ENCODE results near the gene FRS3.
"Not testable (repeated sequence)": the region's sequence is repeated elsewhere in the genome, so short reads cannot be mapped to it uniquely, and the experiment has no call there.

FRS3 gene, protein sequence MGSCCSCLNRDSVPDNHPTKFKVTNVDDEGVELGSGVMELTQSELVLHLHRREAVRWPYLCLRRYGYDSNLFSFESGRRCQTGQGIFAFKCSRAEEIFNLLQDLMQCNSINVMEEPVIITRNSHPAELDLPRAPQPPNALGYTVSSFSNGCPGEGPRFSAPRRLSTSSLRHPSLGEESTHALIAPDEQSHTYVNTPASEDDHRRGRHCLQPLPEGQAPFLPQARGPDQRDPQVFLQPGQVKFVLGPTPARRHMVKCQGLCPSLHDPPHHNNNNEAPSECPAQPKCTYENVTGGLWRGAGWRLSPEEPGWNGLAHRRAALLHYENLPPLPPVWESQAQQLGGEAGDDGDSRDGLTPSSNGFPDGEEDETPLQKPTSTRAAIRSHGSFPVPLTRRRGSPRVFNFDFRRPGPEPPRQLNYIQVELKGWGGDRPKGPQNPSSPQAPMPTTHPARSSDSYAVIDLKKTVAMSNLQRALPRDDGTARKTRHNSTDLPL

DNA sequence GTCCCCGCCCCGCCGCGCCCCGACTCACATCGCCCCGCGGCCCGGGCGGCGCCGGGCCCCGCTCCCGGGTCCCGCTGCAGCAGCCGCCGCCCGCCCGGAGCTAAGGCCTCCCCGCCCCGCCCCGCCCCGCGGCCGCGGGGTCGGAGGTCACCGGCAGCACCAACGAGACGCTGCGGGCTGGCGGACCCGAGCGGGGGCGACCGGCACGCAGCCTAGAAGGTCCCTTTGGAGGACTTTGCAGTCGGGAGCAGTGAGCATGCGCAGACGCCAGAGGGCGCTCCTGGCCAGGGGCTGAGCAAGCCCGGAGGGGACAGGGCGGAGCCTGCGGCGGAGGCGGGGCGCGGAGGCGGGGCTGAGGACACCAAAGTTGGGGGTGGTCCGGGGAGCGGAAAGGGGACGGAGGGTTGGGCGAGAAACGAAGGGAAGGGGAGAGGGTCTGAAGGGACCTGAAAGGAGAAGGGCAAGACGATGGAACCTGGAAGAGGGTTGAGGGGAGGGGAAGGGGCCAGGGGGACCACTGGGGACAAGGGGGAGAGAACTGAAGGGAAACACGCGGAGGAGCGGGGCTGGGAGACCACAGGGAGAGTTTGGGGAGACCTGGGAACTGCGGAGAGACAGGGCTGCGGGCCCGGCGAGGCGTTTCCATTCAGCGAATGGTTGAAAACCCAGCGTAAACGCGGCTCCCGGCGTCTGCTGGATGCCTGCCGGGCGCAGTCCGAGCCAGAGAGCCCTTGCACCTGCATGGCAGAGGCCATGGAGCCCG, at the start of gene FRS3:
Gene FRS3 (minus strand): TSS at position 113 of the 763 bp plus-strand sequence. CDS start 2,913 bp downstream, outside the sequence.
- DNase-seq: peak; percentile 97

DNA sequence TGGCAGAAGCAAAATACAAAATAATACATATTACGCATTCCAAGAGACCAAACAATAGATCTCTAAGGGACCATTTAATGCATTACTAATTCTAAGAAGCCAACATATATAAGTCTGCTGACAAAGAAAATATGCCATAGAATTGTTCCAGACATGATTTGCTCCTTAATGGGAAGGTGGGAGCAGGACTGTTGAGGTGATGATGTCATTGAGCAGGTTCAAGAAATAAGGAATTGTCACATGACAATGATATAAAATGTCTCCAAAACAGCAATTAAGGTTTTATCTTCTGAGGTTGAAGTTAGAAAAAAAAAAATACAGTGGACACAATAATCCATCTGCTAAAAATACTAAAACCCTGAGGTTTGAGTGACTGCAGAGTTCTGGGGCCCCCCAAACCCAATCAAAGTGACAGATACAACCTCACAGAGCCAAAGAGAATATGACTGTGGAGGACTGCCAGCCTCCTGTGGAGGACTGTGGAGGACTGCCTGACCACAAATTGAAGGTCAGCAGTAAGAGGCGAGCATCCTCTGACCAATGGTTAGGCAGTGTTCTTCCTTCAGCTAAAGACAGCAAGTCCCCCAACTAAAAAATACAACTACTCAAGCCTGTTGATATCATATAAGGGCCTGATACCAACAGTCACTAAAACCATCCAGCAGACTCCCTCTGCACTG, 46.8 kb upstream of the FRS3 start:
- no peak for DNase-seq

DNA sequence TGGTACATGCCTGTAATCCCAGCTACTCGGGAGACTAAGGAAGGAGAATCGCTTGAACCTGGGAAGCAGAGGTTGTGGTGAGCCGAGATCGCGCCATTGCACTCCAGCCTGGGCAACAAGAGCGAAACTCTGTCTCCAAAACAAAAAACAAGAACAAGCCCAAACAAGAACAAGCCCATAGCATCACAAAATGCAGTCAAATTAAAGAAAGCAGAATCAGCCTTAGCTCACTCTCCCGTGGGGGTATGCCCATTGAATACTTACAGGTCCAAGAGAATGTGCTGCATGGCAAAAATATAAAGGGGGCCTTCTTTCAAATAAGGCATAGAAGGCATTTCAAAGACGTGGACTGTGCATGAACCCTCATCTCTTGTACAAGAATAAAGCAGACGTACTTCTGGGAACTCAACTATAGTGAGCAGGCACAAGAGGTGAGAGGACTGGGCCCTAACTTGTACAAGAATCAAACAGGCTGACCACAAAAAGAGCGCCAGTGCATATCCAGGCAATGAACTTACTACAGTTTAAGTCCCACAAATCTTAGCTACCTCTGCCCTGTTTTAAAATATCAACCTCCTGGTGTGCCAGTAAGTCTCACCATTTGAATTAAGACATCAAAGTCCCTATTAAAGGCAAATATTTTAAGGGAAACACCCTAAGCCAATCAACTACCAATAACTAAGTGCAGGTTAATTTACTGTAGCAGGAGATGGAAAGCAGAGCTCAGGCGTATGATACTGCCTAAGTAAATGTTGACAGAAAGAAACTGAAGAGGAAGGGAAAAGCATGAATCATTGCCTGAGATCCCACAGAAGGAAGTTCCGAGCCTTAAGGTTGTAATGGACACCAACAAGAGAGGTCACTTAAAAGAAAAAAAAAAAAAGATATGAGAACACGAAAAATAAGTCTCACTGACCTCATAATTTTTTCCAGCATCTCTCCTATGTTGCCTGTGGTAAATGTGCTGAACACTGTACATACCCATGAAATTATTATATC, 45.2 kb upstream of the FRS3 start:
- DNase-seq: no peak

DNA sequence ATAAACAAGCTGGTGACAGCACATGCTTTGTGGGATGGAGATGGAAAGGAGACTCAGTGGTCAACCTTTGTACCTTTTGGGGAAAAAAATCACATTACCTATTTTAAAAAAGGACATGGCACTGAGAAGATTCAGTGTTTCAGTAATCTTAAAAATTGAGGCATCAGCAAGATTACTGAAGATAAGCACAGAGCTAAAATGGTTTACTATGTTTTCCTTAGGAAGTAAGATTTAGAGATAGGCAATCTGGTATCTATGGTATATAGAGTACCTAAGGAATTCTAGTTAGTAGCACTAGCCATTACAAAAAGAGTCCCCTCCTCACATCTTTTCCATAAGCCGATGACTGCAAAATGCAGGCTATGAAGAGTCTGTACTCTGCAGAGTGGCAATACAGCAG, 43.5 kb upstream of the FRS3 start:
- DNase-seq: no peak

DNA sequence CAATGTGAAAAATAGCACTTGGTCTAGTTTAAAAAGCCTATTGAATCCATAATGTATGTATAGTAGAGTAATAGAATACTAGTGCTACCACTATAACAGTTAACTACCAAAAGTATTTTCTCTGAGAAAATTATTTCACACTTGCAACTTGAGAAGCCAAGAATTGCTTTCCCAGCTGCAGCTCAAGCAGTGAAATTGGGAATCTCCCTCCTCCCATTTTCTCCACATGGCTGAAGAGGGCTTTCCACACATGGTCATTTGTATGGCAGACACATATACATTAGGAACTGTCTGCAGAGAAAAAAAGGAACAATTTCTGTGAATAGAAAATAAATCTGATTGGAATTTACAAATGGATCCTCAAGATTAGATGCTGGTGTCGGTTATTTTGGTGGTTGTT, 42.3 kb upstream of the FRS3 start:
- no peak for DNase-seq

DNA sequence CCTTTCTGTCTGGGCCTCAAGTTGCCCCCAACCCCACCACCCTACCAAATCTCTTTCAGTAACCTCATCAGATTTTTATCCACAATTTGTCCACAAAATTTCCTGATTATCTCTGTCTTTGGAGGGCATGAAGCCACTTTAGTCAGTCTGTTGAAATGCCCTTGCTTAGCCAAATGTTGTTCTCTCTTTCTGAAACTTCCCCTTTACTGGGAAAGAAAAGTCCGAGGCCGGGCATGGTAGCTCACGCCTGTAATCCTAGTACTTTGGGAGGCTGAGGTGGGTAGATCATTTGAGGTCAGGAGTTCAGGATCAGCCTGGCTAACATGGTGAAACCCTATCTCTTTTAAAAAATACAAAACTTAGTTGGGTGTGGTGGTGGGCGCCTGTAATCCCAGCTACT, 41.6 kb upstream of the FRS3 start:
- DNase-seq: no peak

DNA sequence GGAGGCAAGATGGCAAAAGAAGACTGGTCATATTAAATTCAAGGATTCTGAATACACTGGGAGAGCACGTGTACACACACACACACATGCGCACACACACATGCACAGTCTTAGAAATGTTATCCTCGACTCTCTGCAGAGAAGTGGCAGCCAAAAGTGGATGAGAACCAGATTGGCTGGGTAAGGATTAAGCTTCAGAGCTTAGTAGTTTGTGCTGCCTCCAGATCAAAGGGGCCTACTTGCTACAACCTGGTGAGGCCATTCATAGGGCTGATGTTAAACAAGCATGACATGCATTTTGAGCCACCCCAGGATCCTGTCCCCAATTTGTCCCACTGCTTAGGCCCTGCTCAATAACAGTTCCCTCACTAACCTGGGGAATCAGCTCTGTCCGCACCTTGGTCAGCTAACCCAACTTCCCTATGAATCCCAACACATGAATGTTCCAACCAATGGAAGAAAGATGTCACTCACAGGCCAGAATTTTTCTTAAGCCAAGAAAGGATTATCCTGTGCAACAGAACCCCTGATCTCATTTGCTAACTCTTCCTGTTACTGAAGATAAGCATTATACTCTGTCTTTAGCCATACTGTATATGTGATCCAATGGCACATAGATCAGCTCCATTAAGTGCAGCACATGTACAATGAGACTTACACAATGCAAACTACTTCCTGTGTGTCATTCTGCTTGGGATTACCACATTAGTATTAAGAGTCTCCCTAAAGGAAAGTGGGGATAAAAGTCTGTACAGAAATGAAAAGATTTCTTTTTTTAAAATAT, 38.8 kb upstream of the FRS3 start:
- no peak for DNase-seq

DNA sequence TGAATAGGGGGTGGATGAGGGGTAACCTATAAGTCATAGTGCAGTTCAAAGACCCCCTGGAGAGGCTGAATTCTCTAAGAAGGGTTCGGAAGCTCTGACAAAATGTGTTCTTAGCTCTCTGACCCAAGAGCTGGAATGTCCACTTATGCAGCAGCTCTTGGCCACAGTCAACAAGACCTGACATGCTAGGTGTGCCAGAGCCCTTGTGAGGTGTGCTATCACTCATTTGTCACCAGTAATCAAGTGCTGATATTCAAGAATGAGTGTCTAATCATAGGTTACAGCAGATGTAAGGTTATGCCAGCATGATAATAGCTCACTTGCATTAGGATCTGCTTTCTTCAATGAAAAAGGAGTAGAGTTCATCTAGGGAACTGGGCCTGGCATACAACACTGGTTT, 35.9 kb upstream of the FRS3 start:
- DNase-seq: no peak

DNA sequence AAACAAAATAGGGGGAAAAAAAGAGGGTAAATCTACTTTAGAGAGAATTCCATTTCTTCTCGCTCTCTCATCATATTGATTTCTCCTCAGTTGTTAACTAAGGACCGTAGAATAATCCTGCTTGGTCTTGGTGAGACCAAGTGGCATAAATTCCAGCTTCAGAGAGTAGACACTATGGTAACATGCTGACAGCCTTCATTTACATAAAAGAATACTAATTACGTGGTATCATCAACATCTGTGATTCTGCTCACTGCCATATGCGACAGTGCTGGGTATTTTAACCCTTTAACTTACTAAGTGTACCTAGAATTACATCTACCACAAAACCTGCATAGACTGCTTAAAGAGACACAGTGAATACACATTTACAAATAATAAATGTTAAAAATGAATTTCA, 34.9 kb upstream of the FRS3 start:
- DNase-seq: no peak

DNA sequence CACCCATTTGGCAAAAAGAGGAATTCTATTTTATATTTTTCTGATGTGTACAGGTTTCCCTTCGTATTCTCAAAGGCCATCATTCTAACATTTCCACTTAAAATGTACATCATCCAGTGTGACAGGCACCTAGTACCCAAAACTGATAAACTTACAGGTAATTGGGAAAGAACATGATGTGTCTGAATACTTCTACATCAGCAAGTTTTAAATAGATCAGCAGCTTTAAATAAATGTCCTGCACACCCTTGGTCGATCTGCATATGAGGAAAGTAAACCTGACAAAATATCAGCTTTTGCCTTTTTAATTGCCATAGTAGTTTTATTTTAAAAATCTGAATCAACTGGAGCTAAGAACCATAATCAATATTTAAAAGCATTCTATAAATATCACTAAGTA, 34.3 kb upstream of the FRS3 start:
- no peak for DNase-seq

DNA sequence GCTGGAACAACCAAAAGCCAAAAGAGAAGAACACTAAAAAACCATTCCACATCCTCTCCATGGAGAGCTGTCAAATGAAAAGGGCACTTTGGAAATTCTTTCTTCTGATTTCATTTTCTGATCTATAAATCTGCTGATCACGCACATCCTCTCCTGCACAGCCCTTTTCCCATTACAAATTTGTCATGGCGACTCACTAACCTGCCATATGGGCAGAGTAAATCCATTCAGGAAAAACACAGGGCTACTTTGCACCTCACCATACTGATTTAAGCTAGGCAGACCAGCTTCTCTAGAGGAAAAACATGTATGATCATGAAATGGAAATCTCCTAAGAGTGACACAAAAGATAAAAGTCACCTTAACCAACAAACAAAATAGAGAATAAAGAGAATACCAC, 33.8 kb upstream of the FRS3 start:
- no peak for DNase-seq

DNA sequence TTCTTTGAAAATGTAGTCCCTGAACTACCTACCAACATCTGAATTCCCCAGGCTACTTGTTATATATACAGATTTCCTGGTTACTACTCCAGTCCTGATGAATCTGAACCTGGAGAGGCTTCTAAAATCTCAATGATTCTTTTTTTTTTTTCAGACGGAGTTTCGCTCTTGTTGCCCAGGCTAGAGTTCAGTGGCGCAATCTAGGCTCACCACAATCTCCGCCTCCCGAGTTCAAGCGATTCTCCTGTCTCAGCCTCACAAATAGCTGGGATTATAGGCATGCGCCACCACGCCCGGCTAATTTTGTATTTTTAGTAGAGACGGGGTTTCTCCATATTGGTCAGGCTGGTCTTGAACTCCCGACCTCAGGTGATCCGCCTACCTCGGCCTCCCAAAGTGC, 32.2 kb upstream of the FRS3 start:
- not testable (repeated sequence) for DNase-seq

DNA sequence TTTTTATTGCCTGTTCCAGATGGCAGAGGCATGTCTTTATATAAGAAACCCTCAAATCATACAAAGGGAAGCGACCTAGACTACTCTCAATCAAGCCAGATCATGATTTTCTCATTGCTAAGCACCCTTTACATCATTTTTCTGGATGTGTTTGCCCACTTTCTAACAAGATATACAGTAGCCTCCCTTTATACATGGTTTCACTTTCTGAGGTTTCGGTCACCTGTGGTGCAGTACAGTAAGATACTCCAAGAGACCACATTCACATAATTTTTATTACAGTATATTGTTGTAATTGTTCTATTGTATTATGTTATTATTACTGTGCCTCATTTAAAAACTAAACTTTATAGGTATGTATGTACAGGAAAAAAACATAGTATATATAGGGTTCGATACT, 31.4 kb upstream of the FRS3 start:
- DNase-seq: no peak

DNA sequence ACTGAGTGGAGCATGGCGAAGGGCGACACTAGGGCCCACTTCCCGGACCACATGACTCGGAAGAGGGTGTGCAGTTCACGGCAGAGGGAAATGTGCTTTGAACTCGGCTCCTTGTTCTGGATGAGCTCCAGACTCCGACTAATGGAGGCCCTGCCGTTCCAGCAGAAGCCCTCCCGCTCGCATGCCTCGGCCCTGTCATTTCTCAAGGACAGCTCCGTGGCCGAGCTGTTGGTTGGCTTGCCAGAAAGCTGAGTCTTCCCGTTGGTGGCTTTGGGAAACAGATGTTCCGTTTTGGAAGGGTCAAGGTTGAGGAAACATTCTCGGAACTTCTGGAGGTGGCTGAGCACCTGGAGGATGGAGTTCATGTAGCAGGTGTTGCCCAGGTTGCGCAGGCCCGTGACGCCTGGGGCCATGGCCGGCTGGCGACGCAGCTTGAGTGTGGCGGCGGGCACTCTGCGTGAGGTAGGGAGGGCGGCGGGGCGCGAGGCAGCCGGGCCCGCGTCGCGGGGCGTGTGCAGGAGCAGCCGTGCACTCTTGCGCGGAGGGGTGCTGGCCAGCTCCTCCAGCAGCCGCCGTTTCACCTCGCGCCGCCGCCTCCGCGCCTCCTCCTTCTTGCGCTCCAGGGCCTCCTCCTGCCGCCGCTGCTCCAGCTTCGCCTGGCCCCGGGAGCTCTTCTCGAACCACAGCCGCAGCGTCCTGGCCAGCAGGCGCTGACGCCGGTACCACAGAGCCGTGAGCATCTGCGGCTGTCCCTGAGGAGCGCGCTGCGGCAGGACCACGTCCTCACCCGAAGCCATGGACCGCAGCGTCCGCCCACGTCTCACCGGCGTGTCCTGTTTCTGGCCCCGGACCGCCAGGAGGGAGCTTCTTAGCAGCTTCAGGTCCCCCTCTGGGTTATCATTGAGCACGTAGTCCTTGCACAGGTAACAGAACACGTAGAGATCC, 26.4 kb upstream of the FRS3 start:
- DNase-seq: no peak

DNA sequence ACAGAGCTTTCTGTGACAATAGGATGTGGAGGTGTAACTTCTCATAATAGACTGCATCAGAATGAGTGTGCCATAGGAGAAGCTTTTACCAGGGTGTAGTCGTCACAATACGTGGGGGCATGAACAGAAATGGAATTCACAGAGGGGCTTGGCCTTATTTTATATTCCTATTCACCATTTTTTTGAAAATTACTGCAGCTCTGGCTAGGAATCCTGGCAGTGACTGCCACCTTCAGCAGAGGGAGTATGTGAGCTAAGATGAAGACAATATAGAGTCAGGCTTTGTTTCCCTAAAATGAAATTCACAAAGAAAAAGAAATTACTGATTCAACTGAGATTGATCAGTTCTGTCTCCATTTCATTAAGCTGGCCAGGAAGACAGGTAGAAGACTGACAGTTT, 21.7 kb upstream of the FRS3 start:
- DNase-seq: no peak

DNA sequence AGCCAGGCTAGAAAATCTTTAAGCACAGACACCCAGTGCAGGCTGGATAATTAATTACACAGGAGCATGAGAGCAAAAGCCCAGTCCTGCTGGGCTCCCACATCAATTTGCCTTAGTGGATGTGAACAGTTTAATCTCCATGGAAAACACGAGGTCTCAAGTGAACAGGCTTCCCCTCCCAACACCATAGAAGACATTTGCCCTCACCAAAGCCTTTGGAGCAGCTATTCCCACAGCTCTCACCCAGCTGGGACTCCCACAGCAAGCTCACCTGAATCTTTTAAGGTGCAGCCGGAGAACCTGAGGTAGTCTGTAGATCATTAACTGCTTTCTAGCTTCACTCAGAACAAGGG, 19.8 kb upstream of the FRS3 start:
- DNase-seq: no peak

DNA sequence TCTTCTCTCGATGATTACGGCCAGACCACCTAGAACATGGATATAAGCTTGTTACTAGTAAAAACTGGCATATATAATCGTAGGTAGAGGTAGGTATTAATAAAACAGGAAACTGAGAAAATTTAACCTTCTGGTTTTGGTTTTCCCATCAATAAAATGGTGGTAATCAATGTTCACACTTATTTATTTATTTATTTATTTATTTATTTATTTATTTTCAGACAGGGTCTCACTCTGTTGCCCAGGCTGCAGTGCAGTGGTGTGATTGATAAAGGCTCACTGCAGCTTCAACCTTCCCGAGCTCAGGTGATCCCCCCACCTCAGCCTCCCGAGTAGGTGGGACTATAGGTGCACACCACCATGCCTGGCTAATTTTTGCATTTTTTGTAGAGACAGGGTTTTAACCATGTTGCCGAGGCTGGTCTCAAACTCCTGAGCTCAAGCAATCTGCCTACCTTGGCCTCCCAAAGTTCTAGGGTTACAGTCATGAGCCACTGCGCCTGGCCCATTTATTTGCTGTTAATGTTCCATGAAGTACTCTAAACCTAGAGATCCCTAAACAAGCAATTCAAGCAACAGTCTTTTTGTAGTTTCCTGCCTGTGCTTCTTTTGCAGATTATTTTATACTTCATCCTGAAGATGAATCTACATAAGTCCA, 19.3 kb upstream of the FRS3 start:
- no peak for DNase-seq

DNA sequence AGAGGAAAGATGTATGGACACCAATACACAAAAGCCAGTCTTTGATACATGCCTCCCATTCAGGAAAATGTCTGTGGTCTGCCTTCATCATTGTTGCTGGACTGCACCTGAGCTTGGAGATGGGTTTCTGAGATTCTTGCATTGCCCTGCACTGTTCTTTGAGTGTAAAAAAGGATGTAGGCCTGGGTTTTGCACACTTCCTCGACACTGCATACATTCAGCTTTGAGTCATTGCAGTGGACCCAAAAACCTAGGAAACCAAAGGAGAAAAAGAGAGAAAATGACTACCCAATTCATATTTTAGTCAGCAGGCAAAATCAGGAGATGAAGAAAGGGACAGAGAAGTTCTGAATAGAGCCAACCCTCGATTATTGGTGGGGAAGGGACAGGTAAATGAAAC, 16.8 kb upstream of the FRS3 start:
- DNase-seq: no peak

DNA sequence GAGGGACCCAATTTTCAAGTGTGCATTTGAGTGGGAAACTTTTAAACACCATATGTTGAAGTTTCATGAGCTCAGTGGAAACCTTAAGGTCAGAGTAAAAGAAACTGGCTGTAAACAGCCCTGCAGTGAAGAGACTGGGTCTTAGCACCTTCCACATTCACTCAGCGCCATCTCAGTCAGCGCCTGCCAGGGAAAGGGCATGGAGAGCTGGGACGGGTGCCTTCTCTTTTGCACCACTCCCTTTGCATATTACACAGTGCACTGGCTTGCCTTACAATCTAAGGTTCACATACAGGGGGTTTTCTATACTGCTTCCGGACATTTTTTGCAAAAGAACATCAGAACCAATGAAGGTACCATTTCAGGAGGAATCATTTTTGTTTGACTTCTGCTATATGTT, 12.3 kb upstream of the FRS3 start:
- DNase-seq: no peak

DNA sequence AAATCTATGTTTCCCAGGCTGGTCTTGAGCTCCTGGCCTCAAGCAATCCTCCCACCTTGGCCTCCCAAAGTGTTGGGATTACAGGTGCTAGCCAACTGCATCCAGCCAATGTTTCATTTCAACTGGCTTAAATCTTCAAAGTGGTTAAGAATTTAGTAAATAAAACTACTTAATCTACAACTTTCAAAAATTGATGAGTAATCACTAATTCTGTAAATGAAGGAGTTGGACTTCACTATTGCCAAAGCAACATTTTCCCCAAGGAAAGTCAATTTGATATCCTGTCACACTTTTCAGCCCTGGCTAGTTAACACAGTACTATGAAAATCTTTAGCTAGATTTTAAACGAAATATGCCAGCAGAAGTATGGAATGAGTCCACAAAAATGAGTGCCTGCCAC, 11.6 kb upstream of the FRS3 start:
- DNase-seq: no peak
